AG09309 (cell line): ENCODE results near the gene HNRNPLL.
A peak's percentile ranks its signal among the peaks of the same experiment; 100 is the strongest.

Experiments
- DNase-seq: peaks from one replicate; pipeline ENCODE4 v3.0.0-alpha.2; 2010; ENCODE audit warnings: low read depth
- H3K4me3 ChIP-seq: 2 replicates; pipeline ENCODE4 v1.5.1; 2011; ENCODE audit warnings: mild to moderate bottlenecking, low read depth, low read length, moderate library complexity; ENCODE audit not compliant: control insufficient read depth
- CTCF ChIP-seq: IDR thresholded peaks from 2 replicates; pipeline ENCODE4 v1.5.1; 2011; ENCODE audit warnings: mild to moderate bottlenecking, low read depth, low read length, inconsistent platforms; ENCODE audit not compliant: insufficient read depth, control insufficient read depth; ENCODE audit errors: missing control alignments

Gene HNRNPLL

DNA sequence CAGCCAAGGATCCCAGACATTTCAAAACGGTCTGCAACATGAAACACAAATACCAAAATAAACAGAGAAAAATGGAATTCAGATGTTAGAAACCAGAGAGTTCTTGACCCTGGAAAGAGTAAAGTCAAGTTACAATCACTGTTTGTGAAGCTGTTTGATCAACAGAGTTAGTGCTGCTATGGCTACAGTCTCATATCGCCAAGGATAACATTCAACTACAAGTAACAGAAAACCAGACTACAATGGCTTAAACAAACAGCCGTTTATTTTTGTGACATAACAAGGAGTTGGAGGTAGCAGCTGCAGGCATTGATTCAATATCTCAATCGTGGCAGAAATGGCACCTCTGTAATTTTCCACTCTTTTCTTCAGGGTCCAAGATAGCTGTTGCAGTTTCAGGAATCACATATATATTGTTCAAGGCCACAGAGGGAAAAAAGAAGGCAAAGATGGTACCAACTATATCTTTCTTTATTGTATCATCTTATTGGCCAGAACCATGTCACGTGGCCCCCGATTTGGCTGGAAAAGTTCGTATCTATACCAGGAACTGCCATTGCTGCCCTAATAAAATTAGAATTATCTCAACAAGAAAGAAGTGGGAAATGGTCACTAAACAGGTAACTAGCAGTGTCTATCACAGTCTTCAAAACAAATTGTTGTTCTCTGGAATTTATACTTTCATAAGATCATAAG lies 17.7 kb upstream of the HNRNPLL start:
- TF ChIP-seq CTCF, result no peak
- DNase-seq, result peak; percentile 48
- H3K4me3 ChIP-seq, result no peak overlapping the region

DNA sequence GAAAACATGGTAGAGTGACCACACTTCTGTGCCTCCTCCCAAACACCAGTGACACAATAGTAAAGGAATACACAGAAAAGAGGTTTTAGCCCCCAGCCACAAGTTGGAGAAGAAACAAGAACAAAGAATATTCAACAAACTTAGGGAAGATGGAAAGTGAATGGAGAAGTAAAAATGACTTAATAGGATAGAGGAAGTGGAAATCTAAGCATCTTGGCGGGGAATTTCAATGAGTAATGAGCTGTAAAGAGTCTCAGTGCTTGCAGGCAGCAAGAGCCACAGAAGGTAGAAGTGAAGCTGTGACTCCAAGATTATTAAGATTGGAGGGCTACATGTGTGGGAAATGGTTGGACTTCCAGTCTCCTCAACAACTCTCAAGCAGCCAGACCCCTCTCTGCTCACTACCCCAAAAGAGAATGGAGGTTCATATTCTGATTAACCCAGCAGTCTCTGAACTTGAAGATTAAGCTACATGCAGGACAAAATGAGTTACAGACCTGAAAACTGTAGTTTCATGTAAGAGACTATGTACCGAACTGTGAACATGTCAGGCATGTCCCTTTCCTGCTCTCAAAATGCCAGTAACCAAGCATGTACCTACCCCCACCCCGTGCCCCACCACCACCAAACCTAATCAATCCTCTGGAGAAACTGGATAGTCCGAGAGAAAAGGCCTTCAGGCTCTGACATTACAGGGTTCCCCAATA lies 16.9 kb upstream of the HNRNPLL start:
- no peak overlapping the region for H3K4me3 ChIP-seq
- no peak for DNase-seq
- TF ChIP-seq CTCF, result no peak

- no peak overlapping the region for H3K4me3 ChIP-seq
- no peak for DNase-seq
- no peak for TF ChIP-seq CTCF
These were observed 14.6 kb upstream of the HNRNPLL start for GRCh38 chr2:38617301-38617700.

DNA sequence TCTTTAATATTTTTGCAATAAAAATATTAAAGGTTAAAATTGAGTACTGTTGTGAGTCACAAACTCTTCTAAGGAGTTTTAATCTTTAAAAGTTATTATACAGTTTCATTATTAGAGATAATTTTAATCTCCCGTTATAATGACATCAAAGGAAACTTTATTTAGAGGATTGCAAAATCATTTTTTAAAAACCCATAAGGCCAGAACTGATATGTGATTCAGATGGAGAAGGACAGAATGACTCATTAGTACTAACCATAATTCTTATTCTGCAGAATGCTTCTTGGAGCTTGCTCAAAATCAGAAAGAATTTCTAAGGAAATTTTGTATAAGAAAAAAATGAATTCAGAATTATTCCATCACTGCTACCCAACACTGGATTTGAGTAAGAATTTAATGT lies 12.5 kb upstream of the HNRNPLL start:
- no peak for TF ChIP-seq CTCF
- no peak overlapping the region for H3K4me3 ChIP-seq
- DNase-seq, result no peak

DNA sequence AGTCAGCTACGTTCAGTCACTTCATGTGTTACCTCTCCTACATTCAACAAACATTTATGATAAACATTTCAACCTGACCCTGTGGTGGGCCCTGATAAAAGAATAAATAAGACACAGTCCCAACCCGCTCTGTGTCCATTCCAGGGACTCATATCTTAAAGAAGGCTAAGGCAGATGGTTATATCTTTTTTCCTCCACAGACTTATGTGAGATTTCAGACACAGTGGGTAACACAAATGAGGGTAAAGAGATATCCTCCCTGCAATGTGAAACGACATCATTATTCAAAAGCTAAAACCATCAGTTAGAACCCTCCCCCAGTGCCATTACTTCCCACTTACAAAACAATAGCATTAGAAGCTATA lies 11.1 kb upstream of the HNRNPLL start:
- no peak for TF ChIP-seq CTCF
- H3K4me3 ChIP-seq, result no peak overlapping the region
- DNase-seq, result no peak

DNA sequence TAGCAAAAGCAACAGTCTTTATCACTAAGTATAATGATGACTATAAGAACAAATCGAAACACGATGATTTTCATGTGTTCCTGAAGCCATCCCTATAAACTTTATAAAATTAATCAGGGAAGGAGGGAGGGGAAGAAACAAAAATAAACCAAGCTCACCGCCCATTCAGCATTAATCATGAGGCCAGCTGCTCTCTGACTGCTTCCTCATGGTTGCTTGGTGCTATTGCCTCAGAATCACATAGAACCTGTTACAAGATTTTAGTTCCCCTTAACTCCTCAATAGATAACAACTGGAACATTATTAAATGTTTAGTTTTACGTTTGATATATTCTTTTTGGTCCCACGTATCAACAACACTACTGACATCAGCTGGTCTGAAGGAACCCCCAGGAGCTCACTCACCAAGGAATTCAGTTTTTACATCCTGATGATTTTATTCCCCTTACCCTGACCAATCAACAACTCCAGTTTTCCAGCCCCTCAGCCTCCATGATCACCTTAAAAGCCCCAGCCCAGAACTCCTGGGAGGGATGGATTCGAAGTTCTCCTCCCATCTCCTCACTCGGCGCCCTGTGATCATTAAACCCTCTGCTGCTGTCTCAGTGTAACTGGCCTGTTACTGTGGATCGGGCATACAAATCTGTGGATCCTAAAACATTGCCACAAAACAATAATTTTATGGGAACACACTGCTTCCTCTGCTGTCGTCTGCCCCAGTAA lies 10.6 kb upstream of the HNRNPLL start:
- no peak for TF ChIP-seq CTCF
- DNase-seq, result no peak
- no peak overlapping the region for H3K4me3 ChIP-seq
